GM23338 (cell line): ENCODE data around the gene GRM8. TPM values are rescaled to one million over a fixed set of nuclear protein-coding genes. Genes with fewer than 3 reads are reported as not detected.

ENCODE experiments used
- ATAC-seq: fragments of 200-7000 bp; cut with Tn5 transposase; 3 replicates; pipeline ENCODE4 v1.9.1; 2020
- DNase-seq: peaks from one replicate; pipeline ENCODE4 v3.0.0-alpha.2; 2015; ENCODE audit warnings: low spot score
- H2AFZ ChIP-seq: fragments of 200-600 bp; sonication (generic); 2 replicates; pipeline ENCODE4 v1.8.0; 2016; ENCODE audit warnings: antibody characterized with exemption, mild to moderate bottlenecking, moderate library complexity
- H3F3A ChIP-seq: fragments of 200-600 bp; sonication (generic); replicated peaks from 2 replicates; pipeline ENCODE4 v1.8.0; 2017; ENCODE audit warnings: antibody characterized with exemption, mixed run types, low read depth
- H3K27ac ChIP-seq: fragments of 200-600 bp; sonication (generic); 2 replicates; pipeline ENCODE4 v1.6.1; 2016; ENCODE audit warnings: low read depth
- H3K27me3 ChIP-seq: fragments of 200-600 bp; sonication (generic); 2 replicates; pipeline ENCODE4 v1.8.0; 2016; ENCODE audit warnings: mild to moderate bottlenecking, mixed run types, moderate library complexity; ENCODE audit not compliant: insufficient read depth
- H3K36me3 ChIP-seq: fragments of 200-600 bp; sonication (generic); 2 replicates; pipeline ENCODE4 v1.8.0; 2016; ENCODE audit warnings: mild to moderate bottlenecking; ENCODE audit not compliant: insufficient read depth
- H3K4me1 ChIP-seq: fragments of 200-600 bp; sonication (generic); 2 replicates; pipeline ENCODE4 v1.8.0; 2016; ENCODE audit warnings: mild to moderate bottlenecking, moderate library complexity; ENCODE audit not compliant: insufficient read depth
- H3K4me2 ChIP-seq: fragments of 200-600 bp; sonication (generic); 2 replicates; pipeline ENCODE4 v1.7.1; 2017; ENCODE audit warnings: mixed run types
- H3K4me3 ChIP-seq: fragments of 200-600 bp; sonication (generic); 2 replicates; pipeline ENCODE4 v1.6.1; 2016; ENCODE audit warnings: mixed run types
- H3K79me2 ChIP-seq: fragments of 200-600 bp; sonication (generic); replicated peaks from 2 replicates; pipeline ENCODE4 v1.8.0; 2017; ENCODE audit warnings: mild to moderate bottlenecking; ENCODE audit not compliant: insufficient read depth
- H3K9me2 ChIP-seq: fragments of 200-600 bp; sonication (generic); 2 replicates; pipeline ENCODE4 v1.8.0; 2017; ENCODE audit not compliant: insufficient read depth
- H4K20me1 ChIP-seq: fragments of 200-600 bp; sonication (generic); replicated peaks from 2 replicates; pipeline ENCODE4 v1.8.0; 2017; ENCODE audit warnings: mild to moderate bottlenecking; ENCODE audit not compliant: insufficient read depth
- H3K27ac Mint-ChIP-seq: 2 replicates; pipeline ENCODE4 v1.8.0; 2020; ENCODE audit warnings: inconsistent platforms, mild to moderate bottlenecking, moderate library complexity, mixed read lengths
- H3K27me3 Mint-ChIP-seq: 3 replicates; pipeline ENCODE4 v1.8.0; 2022; ENCODE audit warnings: low read depth, mild to moderate bottlenecking, moderate library complexity, mixed read lengths, inconsistent platforms; ENCODE audit not compliant: insufficient read depth, poor library complexity
- H3K36me3 Mint-ChIP-seq: 3 replicates; pipeline ENCODE4 v1.8.0; 2021; ENCODE audit warnings: low read depth, mild to moderate bottlenecking, inconsistent platforms, moderate library complexity, mixed read lengths
- H3K4me1 Mint-ChIP-seq: 3 replicates; pipeline ENCODE4 v1.8.0; 2020; ENCODE audit warnings: mild to moderate bottlenecking, inconsistent platforms, mixed read lengths
- H3K4me3 Mint-ChIP-seq: 3 replicates; pipeline ENCODE4 v1.8.0; 2021; ENCODE audit warnings: moderate library complexity, mild to moderate bottlenecking, inconsistent platforms, mixed read lengths
- H3K9me3 Mint-ChIP-seq: 3 replicates; pipeline ENCODE4 v1.8.0; 2020; ENCODE audit warnings: moderate library complexity, mild to moderate bottlenecking, inconsistent platforms, mixed read lengths
- CREB1 ChIP-seq: fragments of 250-450 bp; sonication (Bioruptor Pico); IDR thresholded peaks from 2 replicates; pipeline ENCODE4 v1.5.0; 2020; ENCODE audit warnings: low read depth, mild to moderate bottlenecking, moderate library complexity
- EZH2 ChIP-seq: fragments of 200-600 bp; sonication (generic); IDR thresholded peaks from one replicate; pipeline ENCODE4 v1.8.0; 2017; ENCODE audit warnings: antibody characterized with exemption, mild to moderate bottlenecking, low read depth; ENCODE audit not compliant: unreplicated experiment
- EZH2phosphoT487 ChIP-seq: fragments of 200-600 bp; sonication (generic); IDR thresholded peaks from one replicate; pipeline ENCODE4 v1.8.1; 2018; ENCODE audit warnings: antibody characterized with exemption; ENCODE audit not compliant: unreplicated experiment
- POLR2AphosphoS5 ChIP-seq: IDR thresholded peaks from 2 replicates; pipeline ENCODE4 v1.6.1; 2016; ENCODE audit warnings: antibody characterized with exemption, low read depth
- ZNF114 ChIP-seq: fragments of 250-450 bp; sonication (Bioruptor Pico); IDR thresholded peaks from 2 replicates; pipeline ENCODE4 v1.5.0; 2020; ENCODE audit warnings: mild to moderate bottlenecking, moderate library complexity
- ZNF331 ChIP-seq: fragments of 250-450 bp; sonication (Bioruptor Pico); IDR thresholded peaks from 2 replicates; pipeline ENCODE4 v1.5.0; 2020; ENCODE audit warnings: low read depth, mild to moderate bottlenecking, moderate library complexity
- polyA plus RNA-seq: library from polyadenylated mRNA; unstranded; fragments of >200 nt; fragmentation: Nextera tagmentation; extraction: Ambion mirVana; gene quantifications from 2 replicates; pipeline ENCODE4 v1.2.1, GENCODE V29; 2016
- total RNA-seq: library from RNA; depleted of rRNA; stranded (reverse); fragments of >200 nt; shearing (Covaris generic); gene quantifications from 2 replicates; pipeline ENCODE4 v1.2.3, GENCODE V29; 2014
- TF ChIP-seq, protein P1 (sequence below): fragments of 250-450 bp; sonication (Bioruptor Pico); IDR thresholded peaks from 2 replicates; pipeline ENCODE4 v1.5.0; 2020; ENCODE audit warnings: mild to moderate bottlenecking, moderate library complexity
- TF ChIP-seq, protein P2 (sequence below), 2 experiments: fragments of 200-600 bp in 1 of 2; sonication (generic) in 1 of 2; conservative IDR thresholded peaks; 2 replicates each; pipeline versions ENCODE4 v1.5.1 to v1.6.1; 2016 to 2017; ENCODE audit warnings: antibody characterized with exemption in 2 of 2, low read depth in 2 of 2, mild to moderate bottlenecking in 2 of 2, moderate library complexity in 1 of 2

The GRM8 gene
- total and polyA plus RNA-seq, 2 experiments from 2014 or later = 1.9 to 6.6 TPM

DNA sequence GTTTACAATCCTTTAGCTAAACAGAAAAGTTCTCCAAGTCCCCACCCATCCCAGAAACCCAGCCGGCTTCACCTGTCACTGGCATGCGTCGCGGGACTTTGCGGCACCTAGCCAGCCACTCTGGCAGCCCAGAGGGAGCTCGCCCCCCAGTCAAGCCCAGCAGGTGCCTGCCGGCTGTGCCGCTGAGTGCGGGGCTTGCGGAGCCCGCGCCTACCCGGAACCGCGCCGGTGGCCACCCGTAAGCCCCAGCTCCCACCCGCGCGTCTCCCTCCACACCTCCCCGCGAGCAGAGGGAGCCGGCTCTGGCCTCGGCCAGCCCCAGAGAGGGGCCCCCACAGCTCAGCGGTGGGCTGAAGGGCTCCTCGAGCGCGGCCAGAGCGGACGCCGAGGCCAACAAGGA is 446.1 kb downstream of the GRM8 start (continued):
- TF ChIP-seq, protein P1, sequence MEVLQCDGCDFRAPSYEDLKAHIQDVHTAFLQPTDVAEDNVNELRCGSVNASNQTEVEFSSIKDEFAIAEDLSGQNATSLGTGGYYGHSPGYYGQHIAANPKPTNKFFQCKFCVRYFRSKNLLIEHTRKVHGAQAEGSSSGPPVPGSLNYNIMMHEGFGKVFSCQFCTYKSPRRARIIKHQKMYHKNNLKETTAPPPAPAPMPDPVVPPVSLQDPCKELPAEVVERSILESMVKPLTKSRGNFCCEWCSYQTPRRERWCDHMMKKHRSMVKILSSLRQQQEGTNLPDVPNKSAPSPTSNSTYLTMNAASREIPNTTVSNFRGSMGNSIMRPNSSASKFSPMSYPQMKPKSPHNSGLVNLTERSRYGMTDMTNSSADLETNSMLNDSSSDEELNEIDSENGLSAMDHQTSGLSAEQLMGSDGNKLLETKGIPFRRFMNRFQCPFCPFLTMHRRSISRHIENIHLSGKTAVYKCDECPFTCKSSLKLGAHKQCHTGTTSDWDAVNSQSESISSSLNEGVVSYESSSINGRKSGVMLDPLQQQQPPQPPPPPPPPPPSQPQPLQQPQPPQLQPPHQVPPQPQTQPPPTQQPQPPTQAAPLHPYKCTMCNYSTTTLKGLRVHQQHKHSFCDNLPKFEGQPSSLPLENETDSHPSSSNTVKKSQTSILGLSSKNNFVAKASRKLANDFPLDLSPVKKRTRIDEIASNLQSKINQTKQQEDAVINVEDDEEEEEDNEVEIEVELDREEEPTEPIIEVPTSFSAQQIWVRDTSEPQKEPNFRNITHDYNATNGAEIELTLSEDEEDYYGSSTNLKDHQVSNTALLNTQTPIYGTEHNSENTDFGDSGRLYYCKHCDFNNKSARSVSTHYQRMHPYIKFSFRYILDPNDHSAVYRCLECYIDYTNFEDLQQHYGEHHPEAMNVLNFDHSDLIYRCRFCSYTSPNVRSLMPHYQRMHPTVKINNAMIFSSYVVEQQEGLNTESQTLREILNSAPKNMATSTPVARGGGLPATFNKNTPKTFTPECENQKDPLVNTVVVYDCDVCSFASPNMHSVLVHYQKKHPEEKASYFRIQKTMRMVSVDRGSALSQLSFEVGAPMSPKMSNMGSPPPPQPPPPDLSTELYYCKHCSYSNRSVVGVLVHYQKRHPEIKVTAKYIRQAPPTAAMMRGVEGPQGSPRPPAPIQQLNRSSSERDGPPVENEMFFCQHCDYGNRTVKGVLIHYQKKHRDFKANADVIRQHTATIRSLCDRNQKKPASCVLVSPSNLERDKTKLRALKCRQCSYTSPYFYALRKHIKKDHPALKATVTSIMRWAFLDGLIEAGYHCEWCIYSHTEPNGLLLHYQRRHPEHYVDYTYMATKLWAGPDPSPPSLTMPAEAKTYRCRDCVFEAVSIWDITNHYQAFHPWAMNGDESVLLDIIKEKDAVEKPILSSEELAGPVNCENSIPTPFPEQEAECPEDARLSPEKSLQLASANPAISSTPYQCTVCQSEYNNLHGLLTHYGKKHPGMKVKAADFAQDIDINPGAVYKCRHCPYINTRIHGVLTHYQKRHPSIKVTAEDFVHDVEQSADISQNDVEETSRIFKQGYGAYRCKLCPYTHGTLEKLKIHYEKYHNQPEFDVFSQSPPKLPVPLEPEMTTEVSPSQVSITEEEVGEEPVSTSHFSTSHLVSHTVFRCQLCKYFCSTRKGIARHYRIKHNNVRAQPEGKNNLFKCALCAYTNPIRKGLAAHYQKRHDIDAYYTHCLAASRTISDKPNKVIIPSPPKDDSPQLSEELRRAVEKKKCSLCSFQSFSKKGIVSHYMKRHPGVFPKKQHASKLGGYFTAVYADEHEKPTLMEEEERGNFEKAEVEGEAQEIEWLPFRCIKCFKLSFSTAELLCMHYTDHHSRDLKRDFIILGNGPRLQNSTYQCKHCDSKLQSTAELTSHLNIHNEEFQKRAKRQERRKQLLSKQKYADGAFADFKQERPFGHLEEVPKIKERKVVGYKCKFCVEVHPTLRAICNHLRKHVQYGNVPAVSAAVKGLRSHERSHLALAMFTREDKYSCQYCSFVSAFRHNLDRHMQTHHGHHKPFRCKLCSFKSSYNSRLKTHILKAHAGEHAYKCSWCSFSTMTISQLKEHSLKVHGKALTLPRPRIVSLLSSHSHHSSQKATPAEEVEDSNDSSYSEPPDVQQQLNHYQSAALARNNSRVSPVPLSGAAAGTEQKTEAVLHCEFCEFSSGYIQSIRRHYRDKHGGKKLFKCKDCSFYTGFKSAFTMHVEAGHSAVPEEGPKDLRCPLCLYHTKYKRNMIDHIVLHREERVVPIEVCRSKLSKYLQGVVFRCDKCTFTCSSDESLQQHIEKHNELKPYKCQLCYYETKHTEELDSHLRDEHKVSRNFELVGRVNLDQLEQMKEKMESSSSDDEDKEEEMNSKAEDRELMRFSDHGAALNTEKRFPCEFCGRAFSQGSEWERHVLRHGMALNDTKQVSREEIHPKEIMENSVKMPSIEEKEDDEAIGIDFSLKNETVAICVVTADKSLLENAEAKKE (CRISPR knock-in tag) = no peak
- no peak for TF ChIP-seq POLR2AphosphoS5
- no peak for TF ChIP-seq EZH2phosphoT487
- TF ChIP-seq, protein P2, sequence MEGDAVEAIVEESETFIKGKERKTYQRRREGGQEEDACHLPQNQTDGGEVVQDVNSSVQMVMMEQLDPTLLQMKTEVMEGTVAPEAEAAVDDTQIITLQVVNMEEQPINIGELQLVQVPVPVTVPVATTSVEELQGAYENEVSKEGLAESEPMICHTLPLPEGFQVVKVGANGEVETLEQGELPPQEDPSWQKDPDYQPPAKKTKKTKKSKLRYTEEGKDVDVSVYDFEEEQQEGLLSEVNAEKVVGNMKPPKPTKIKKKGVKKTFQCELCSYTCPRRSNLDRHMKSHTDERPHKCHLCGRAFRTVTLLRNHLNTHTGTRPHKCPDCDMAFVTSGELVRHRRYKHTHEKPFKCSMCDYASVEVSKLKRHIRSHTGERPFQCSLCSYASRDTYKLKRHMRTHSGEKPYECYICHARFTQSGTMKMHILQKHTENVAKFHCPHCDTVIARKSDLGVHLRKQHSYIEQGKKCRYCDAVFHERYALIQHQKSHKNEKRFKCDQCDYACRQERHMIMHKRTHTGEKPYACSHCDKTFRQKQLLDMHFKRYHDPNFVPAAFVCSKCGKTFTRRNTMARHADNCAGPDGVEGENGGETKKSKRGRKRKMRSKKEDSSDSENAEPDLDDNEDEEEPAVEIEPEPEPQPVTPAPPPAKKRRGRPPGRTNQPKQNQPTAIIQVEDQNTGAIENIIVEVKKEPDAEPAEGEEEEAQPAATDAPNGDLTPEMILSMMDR (conservative IDR thresholded peaks at IDR 0.05; ENCODE audit: low read depth in 2 of 2) = no peak

DNA sequence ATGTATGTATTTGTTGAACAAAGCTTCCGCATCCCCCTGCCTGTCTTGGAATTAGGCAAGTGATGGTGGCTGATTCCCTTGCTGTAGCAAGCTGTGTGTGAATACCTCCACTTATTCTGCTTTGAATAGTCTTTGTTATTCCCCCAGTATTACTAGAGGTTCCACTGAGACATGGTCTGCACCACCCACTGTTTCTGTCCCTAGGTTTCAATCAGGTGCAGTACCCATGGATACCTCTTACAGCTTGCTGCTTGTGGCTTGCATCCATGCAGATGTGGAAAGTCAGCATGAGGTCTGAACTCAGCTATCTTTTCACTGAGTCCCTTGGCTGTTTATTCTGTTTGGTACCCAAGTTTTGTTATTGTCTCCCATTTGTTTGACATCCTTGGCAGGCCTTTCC is 447.4 kb downstream of the GRM8 start:
- Mint-ChIP-seq H3K36me3 (no peaks in the 10 kb centered on the region), H3K4me1 (peaks cover 11% of the 10 kb centered on the region), H3K9me3 (peaks cover 3% of the 10 kb centered on the region; the same call in 1 of the 3 replicates), H3K27ac (no peak overlapping the region), H3K4me3 (no peak overlapping the region), H3K27me3 (peaks cover 4% of the 10 kb centered on the region)
- Histone ChIP-seq H3K4me1 (no peaks in the 10 kb centered on the region), H4K20me1 (no peaks in the 10 kb centered on the region), H3F3A (no peaks in the 10 kb centered on the region), H3K9me2 (no peaks in the 10 kb centered on the region), H3K79me2 (no peaks in the 10 kb centered on the region), H3K4me3 (no peak overlapping the region), H3K4me2 (no peak overlapping the region), H2AFZ (no peak overlapping the region), H3K27me3 (no peaks in the 10 kb centered on the region), H3K36me3 (no peaks in the 10 kb centered on the region), H3K27ac (no peak overlapping the region)
- TF ChIP-seq ZNF331 (CRISPR knock-in tag) (no peak), ZNF114 (CRISPR knock-in tag) (no peak), EZH2 (no peak), CREB1 (no peak)
- TF ChIP-seq, protein P1 (CRISPR knock-in tag) = peak; percentile 59; the same call in 1 of the 2 replicates
- DNase-seq (peak; percentile 12), ATAC-seq (peak; percentile 74)
